Neuronal stem cell (in vitro differentiated cells): ENCODE results near the gene AKR1C3.
"Not testable (repeated sequence)": the region's sequence is repeated elsewhere in the genome, so short reads cannot be mapped to it uniquely, and the experiment has no call there.

Source experiments
- DNase-seq: peaks from one replicate; pipeline ENCODE4 v3.0.0-alpha.2; 2013; ENCODE audit warnings: low spot score
- H2AFZ ChIP-seq: one replicate; pipeline ENCODE4 v1.6.1; 2013; ENCODE audit warnings: mild to moderate bottlenecking, low read length, inconsistent platforms
- H2AK5ac ChIP-seq: 2 replicates; pipeline ENCODE4 v1.6.1; 2013; ENCODE audit warnings: low read depth, mild to moderate bottlenecking, inconsistent platforms, low read length, moderate library complexity, mixed read lengths
- H2BK120ac ChIP-seq: 2 replicates; pipeline ENCODE4 v1.6.1; 2013; ENCODE audit warnings: low read depth, mild to moderate bottlenecking, inconsistent platforms, low read length, moderate library complexity, mixed read lengths
- H2BK12ac ChIP-seq: one replicate; pipeline ENCODE4 v1.6.1; 2013; ENCODE audit warnings: low read length, inconsistent platforms
- H2BK15ac ChIP-seq: 2 replicates; pipeline ENCODE4 v1.6.1; 2013; ENCODE audit warnings: mild to moderate bottlenecking, low read length, inconsistent platforms, mixed read lengths
- H2BK5ac ChIP-seq: one replicate; pipeline ENCODE4 v1.6.1; 2013; ENCODE audit warnings: inconsistent platforms, mild to moderate bottlenecking, low read length, moderate library complexity
- H3K14ac ChIP-seq: one replicate; pipeline ENCODE4 v1.6.1; 2013; ENCODE audit warnings: low read length, inconsistent platforms
- H3K18ac ChIP-seq: 2 replicates; pipeline ENCODE4 v1.6.1; 2013; ENCODE audit warnings: low read length, inconsistent platforms
- H3K23ac ChIP-seq: 2 replicates; pipeline ENCODE4 v1.6.1; 2013; ENCODE audit warnings: low read depth, mild to moderate bottlenecking, mixed read lengths, low read length, inconsistent platforms; ENCODE audit not compliant: poor library complexity
- H3K27ac ChIP-seq: replicated peaks from 3 replicates; pipeline ENCODE4 v1.5.1; 2013; ENCODE audit warnings: low read length, inconsistent platforms
- H3K27me3 ChIP-seq, 3 experiments: 2 replicates each; pipeline ENCODE4 v1.6.1; 2013; ENCODE audit warnings: low read length in 3 of 3, mild to moderate bottlenecking in 2 of 3, inconsistent platforms in 1 of 3, low read depth in 1 of 3, mixed read lengths in 1 of 3, moderate library complexity in 1 of 3; ENCODE audit not compliant: control insufficient read depth in 3 of 3, insufficient read depth in 3 of 3
- H3K36me3 ChIP-seq, 2 donors: replicated peaks in 1 of 2; 2 replicates each; pipeline ENCODE4 v1.6.1; 2013; ENCODE audit warnings: low read length in 2 of 2; ENCODE audit not compliant: control insufficient read depth in 2 of 2, insufficient read depth in 2 of 2
- H3K4ac ChIP-seq: 2 replicates; pipeline ENCODE4 v1.6.1; 2013; ENCODE audit warnings: inconsistent platforms, mild to moderate bottlenecking, low read length, moderate library complexity
- H3K4me1 ChIP-seq, 2 donors: 1 replicate in 1 of 2; 2 replicates in 1 of 2; pipeline ENCODE4 v1.6.1; 2013; ENCODE audit warnings: low read length in 2 of 2, low read depth in 1 of 2; ENCODE audit not compliant: control insufficient read depth in 2 of 2, insufficient read depth in 1 of 2
- H3K4me2 ChIP-seq: one replicate; pipeline ENCODE4 v1.6.1; 2013; ENCODE audit warnings: mild to moderate bottlenecking, low read length, inconsistent platforms; ENCODE audit not compliant: insufficient read depth, poor library complexity, severe bottlenecking
- H3K4me3 ChIP-seq, 2 donors: 2 replicates each; pipeline ENCODE4 v1.5.1; 2013; ENCODE audit warnings: low read length in 2 of 2, mild to moderate bottlenecking in 2 of 2, inconsistent platforms in 1 of 2, moderate library complexity in 1 of 2
- H3K79me1 ChIP-seq: one replicate; pipeline ENCODE4 v1.6.1; 2013; ENCODE audit warnings: low read depth, mild to moderate bottlenecking, inconsistent platforms, low read length, moderate library complexity
- H3K9ac ChIP-seq: one replicate; pipeline ENCODE4 v1.6.1; 2013; ENCODE audit warnings: mild to moderate bottlenecking, low read depth, low read length, inconsistent platforms; ENCODE audit not compliant: poor library complexity
- H3K9me3 ChIP-seq, 2 donors: replicated peaks in 1 of 2; 2 replicates each; pipeline versions ENCODE3 to v1.6.1; 2013; ENCODE audit warnings: low read length in 2 of 2, mild to moderate bottlenecking in 2 of 2, inconsistent platforms in 1 of 2, low read depth in 1 of 2, mixed read lengths in 1 of 2, moderate library complexity in 1 of 2; ENCODE audit not compliant: control insufficient read depth in 2 of 2, insufficient read depth in 1 of 2
- H4K8ac ChIP-seq: one replicate; pipeline ENCODE4 v1.6.1; 2013; ENCODE audit warnings: low read depth, mild to moderate bottlenecking, inconsistent platforms, low read length, moderate library complexity
- H4K91ac ChIP-seq: one replicate; pipeline ENCODE4 v1.6.1; 2013; ENCODE audit warnings: low read length, low read depth, mild to moderate bottlenecking, inconsistent platforms; ENCODE audit not compliant: poor library complexity
- WGBS, 2 donors: extraction: QIAGEN DNeasy Blood & Tissue Kit; methylation state at CpG; one replicate each; pipeline ENCODE4 v1.1.7; 2013; ENCODE audit warnings: missing lambda C conversion rate in 2 of 2, mixed read lengths in 1 of 2; ENCODE audit not compliant: insufficient read length in 2 of 2, insufficient replicate concordance in 1 of 2; ENCODE audit errors: extremely low coverage in 2 of 2; 5-methylcytosine and 5-hydroxymethylcytosine counted together

AKR1C3 gene

DNA sequence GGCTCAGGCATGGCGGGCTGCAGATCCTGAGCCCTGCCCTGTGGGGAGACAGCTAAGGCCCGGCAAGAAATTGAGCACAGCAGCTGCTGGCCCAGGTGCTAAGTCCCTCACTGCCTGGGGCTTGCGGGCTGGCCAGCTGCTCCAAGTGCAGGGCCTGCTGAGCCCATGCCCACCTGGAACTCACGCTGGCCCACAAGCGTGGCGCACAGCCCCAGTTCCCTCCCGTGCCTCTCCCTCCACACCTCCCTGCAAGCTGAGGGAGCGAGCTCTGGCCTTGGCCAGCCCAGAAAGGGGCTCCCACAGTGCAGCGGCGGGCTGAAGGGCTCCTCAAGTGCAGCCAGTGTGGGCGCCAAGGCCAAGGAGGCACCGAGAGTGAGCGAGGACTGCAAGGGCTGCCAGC, 33.4 kb upstream of the AKR1C3 start:
- H3K36me3 ChIP-seq, H3K4me1 ChIP-seq, H2BK12ac ChIP-seq, H2BK5ac ChIP-seq, H2BK15ac ChIP-seq, H3K4me3 ChIP-seq, H3K79me1 ChIP-seq, H3K23ac ChIP-seq, H3K14ac ChIP-seq, H3K4ac ChIP-seq, H2BK120ac ChIP-seq, H3K9me3 ChIP-seq, H3K4me2 ChIP-seq, H4K8ac ChIP-seq, H3K27ac ChIP-seq, DNase-seq, H4K91ac ChIP-seq, H2AFZ ChIP-seq, H3K9ac ChIP-seq, H3K27me3 ChIP-seq: not testable (repeated sequence)
- WGBS, 2 donors: no CpG with 5 or more reads among the region's 13 CpGs
- Histone ChIP-seq H2AK5ac (peak overlapping the region; percentile 75), H3K18ac (peak overlapping the region; percentile 48)

DNA sequence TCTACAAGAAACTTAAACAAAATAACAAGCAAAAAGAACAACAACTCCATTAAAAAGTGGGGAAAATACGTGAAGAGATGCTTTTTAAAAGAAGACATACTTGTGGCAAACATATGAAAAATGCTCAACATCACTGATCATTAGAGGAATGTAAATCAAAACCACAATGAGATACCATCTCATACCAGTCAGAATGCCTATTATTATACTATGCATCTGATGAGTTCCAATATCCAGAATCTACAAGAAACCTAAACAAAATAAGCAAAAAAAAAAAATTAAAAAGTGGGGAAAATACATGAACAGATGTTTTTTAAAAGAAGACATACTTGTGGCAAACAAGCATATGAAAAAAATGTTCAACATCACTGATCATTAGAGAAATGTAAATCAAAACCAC, 29.6 kb upstream of the AKR1C3 start:
- Histone ChIP-seq H2BK15ac (no peak overlapping the region), H2AK5ac (no peak overlapping the region), H3K14ac (no peak overlapping the region), H3K9me3 (no peaks in the 10 kb centered on the region), H4K8ac (no peak overlapping the region), H3K36me3 (no peaks in the 10 kb centered on the region), H2BK120ac (no peak overlapping the region), H2BK5ac (no peak overlapping the region), H4K91ac (no peak overlapping the region), H3K9ac (no peak overlapping the region), H3K4me2 (no peak overlapping the region), H3K27me3 (no peaks in the 10 kb centered on the region), H3K4me3 (no peak overlapping the region), H2AFZ (no peak overlapping the region), H3K23ac (no peak overlapping the region), H3K4me1 (no peaks in the 10 kb centered on the region), H3K27ac (no peak overlapping the region), H3K4ac (no peak overlapping the region), H3K18ac (no peak overlapping the region), H3K79me1 (no peaks in the 10 kb centered on the region), H2BK12ac (no peak overlapping the region)
- no peak for DNase-seq
- WGBS, 2 donors: no CpG with 5 or more reads among the region's 1 CpG

DNA sequence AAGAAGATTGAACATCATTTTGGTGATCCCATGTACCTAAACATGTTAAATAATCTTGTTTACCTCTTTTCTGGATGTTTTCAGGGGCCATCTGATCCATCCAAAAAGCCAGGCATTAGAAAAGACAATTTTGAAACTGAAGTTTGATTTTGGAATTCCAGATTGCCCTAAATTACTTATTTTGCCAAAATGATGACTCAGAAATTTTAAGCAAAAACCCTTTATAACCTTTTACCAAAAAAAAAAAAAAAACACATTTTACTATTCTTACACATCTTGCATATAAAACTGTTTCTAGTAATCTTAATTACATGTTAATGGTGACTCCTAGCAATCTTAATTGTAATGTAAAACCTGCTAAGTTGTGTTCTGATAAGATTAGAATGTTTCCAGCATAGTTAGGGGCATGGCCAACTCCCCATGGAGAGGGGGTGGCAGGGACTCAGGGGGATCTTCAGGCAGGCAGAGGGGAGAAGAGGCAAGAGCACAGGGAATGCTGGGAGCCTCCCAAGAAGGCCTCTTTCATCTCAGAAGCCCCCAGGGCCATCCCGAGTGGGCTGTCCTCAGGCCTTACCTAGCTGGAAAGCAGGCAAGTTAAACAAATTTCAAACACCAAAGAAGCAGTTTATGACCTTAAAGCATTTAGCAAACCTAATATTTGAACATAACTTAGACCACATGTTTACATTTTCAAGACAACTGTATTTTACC, 25.8 kb upstream of the AKR1C3 start:
- H3K27me3 ChIP-seq: no peaks in the 10 kb centered on the region
- no peak overlapping the region for H3K4me3 ChIP-seq
- no peak overlapping the region for H4K8ac ChIP-seq
- no peak overlapping the region for H2BK15ac ChIP-seq
- H3K36me3 ChIP-seq: no peaks in the 10 kb centered on the region
- H2AK5ac ChIP-seq: no peak overlapping the region
- H3K4ac ChIP-seq: no peak overlapping the region
- H2AFZ ChIP-seq: no peak overlapping the region
- H3K14ac ChIP-seq: no peak overlapping the region
- H3K4me1 ChIP-seq: peaks cover 3 to 14% of the 10 kb centered on the region in 2 donors
- peaks cover 0 to 4% of the 10 kb centered on the region in 2 donors for H3K9me3 ChIP-seq
- no peak overlapping the region for H3K9ac ChIP-seq
- H3K18ac ChIP-seq: no peak overlapping the region
- no peak overlapping the region for H2BK120ac ChIP-seq
- H3K79me1 ChIP-seq: no peaks in the 10 kb centered on the region
- H4K91ac ChIP-seq: no peak overlapping the region
- no peak overlapping the region for H3K23ac ChIP-seq
- H3K4me2 ChIP-seq: no peak overlapping the region
- H3K27ac ChIP-seq: no peak overlapping the region
- WGBS, 2 donors: no CpG with 5 or more reads among the region's 1 CpG
- H2BK12ac ChIP-seq: no peak overlapping the region
- no peak overlapping the region for H2BK5ac ChIP-seq
- DNase-seq: no peak

DNA sequence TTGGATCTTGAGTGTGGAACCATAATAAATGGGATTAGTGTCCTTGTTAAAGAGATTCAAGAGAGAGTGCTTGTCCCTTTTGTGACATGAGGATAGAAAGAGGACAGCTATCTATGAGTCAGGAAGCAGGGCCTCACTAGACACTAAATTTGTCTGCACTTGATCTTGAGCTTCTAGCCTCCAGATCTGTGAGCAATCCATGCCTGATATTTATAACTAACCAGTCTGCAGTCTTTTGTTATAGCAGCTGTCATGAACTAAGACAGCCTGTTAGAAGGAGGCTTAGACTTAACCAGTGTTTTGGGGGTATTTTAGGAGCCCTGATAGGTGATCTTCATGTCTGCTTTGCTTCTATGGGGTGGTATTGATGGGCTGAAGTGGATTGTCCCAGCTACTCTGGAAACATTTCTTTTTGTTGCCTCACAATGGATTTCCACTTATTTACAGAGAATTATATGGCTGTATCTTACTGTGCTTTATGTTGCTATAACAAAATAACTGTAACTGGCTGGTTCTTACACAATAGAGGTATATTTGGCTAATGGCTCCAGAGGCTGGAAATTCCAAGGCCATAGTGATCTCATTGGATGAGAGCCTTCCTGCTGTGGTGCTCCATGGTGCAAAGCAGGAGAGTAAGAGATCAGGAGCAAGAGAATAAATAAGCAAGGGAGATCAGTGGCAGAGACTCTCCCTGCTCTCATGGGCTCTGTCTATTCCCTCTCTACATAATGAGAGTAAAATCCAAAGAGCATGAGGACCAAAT, 23.4 kb upstream of the AKR1C3 start:
- no peak overlapping the region for H2BK15ac ChIP-seq
- H2BK12ac ChIP-seq: no peak overlapping the region
- no peak overlapping the region for H3K9ac ChIP-seq
- H2BK120ac ChIP-seq: no peak overlapping the region
- H3K79me1 ChIP-seq: no peaks in the 10 kb centered on the region
- peaks cover 3 to 14% of the 10 kb centered on the region in 2 donors for H3K4me1 ChIP-seq
- H3K4me3 ChIP-seq: no peak overlapping the region
- no peak overlapping the region for H2AK5ac ChIP-seq
- no peak overlapping the region for H3K23ac ChIP-seq
- no peak overlapping the region for H3K4ac ChIP-seq
- no peak overlapping the region for H3K18ac ChIP-seq
- no peak overlapping the region for H4K91ac ChIP-seq
- DNase-seq: no peak
- H3K27me3 ChIP-seq: no peaks in the 10 kb centered on the region
- no peak overlapping the region for H2BK5ac ChIP-seq
- no peak overlapping the region for H3K14ac ChIP-seq
- H4K8ac ChIP-seq: no peak overlapping the region
- peak overlapping the region; percentile 70 for H2AFZ ChIP-seq
- H3K27ac ChIP-seq: peak overlapping the region; percentile 54
- H3K9me3 ChIP-seq: peaks cover 0 to 4% of the 10 kb centered on the region in 2 donors
- H3K4me2 ChIP-seq: no peak overlapping the region
- H3K36me3 ChIP-seq: no peaks in the 10 kb centered on the region
